Measurements from ENCODE around the gene TCP11. TPM values are rescaled to one million over a fixed set of nuclear protein-coding genes. Genes with fewer than 3 reads are reported as not detected.
A peak's percentile ranks its signal among the peaks of the same experiment; 100 is the strongest.

The TCP11 gene
- total and polyA plus RNA-seq, 2 of the 13 experiments (the other 11 are each of a cell fraction or from before 2014, with no cell fraction given) = 0.04 TPM; not detected in 1

- no peak for TF ChIP-seq ZNF280D (CRISPR knock-in tag; IDR thresholded peaks at IDR 0.05)
These were observed 25.0 kb upstream of the TCP11 start (continued) for GRCh38 chr6:35166116-35166515.

GRCh38 chr6:35165630-35166071 is 24.5 kb upstream of the TCP11 start:
- Histone ChIP-seq H3K9ac (ENCODE audit: insufficient read depth, low read depth, low read length) (no peak overlapping the region), H3K4me2 (ENCODE audit: low read depth, low read length) (peak overlapping the region; percentile 60), H3K36me3 (replicated peaks in 1 of 2; ENCODE audit: control insufficient read depth in 1 of 2, insufficient read depth in 2 of 2, low read length in 2 of 2) (no peaks in the 10 kb centered on the region), H2AFZ (ENCODE audit: low read length) (no peak overlapping the region), H3K4me3 (replicated peaks in 1 of 3; ENCODE audit: insufficient read depth in 1 of 3, low read depth in 2 of 3, low read length in 3 of 3) (0 out of 6 replicates have a peak overlapping the region, but pooled peaks of 2 of the 3 experiments have one; percentile 3 to 4), H3K9me3 (ENCODE audit: low read length) (0 out of 2 replicates have a peak, but pooled peaks cover 4% of the 10 kb centered on the region), H3K4me1 (ENCODE audit: insufficient read depth, low read length) (peaks cover 64% of the 10 kb centered on the region), H3K27me3 (ENCODE audit: control insufficient read depth in 1 of 2, insufficient read depth in 2 of 2, low read length in 2 of 2) (peaks cover 0 to 5% of the 10 kb centered on the region in 2 experiments; a peak in 2 of 5 replicates), H3K27ac (ENCODE audit: extremely low read length, insufficient read depth, low read length) (no peak overlapping the region), H3K79me2 (ENCODE audit: insufficient read depth, low read length) (no peaks in the 10 kb centered on the region), H4K20me1 (ENCODE audit: insufficient read depth, low read length) (no peaks in the 10 kb centered on the region)
- ChIA-PET CTCF (ENCODE audit: low intra/inter-chr PET ratio, low total read pairs) (no interaction called here), POLR2A (no interaction called here)
- no TSS peak for BruUV-seq (replicated peaks)
- intact Hi-C loops (cut with micrococcal nuclease; ENCODE audit: unreplicated experiment) = no loop called here
- WGBS (ENCODE audit: low lambda C conversion rate) = 52% methylated on average over 2 of the region's 2 CpGs
- FAIRE-seq (no peak), ATAC-seq (peak; percentile 39), DNase-seq (ENCODE audit: low spot score) (peak; percentile 52)
- in situ Hi-C loops (cut with HindIII; ENCODE audit: extremely low pct_ligation_motif_present, low pct_unique_long_range_greater_than_20kb) = no loop called here
- TF ChIP-seq POLR2AphosphoS5 (IDR thresholded peaks at IDR 0.05; ENCODE audit: low read depth, low read length) = no peak
- peak; percentile 36; the same call in 1 of the 2 replicates for TF ChIP-seq FOXK1 (CRISPR knock-in tag; IDR thresholded peaks at IDR 0.05; ENCODE audit: borderline replicate concordance, low read depth)
- TF ChIP-seq FOSL2 (CRISPR knock-in tag; IDR thresholded peaks at IDR 0.05) = 0 out of 2 replicates have a peak, but pooled peaks have one; percentile 26
- no peak for TF ChIP-seq ARNTL (CRISPR knock-in tag; IDR thresholded peaks at IDR 0.05)
- 0 out of 2 replicates have a peak, but pooled peaks have one; percentile 18 for TF ChIP-seq HOMEZ (CRISPR knock-in tag; IDR thresholded peaks at IDR 0.05; ENCODE audit: low read depth)
- TF ChIP-seq TEF (CRISPR knock-in tag; IDR thresholded peaks at IDR 0.05) = no peak
- peak in 1 of 2 experiments; percentile 56; a peak in 1 of 4 replicates for TF ChIP-seq ATF4 (CRISPR knock-in tag; IDR thresholded peaks at IDR 0.05)
- TF ChIP-seq FOXP1 (IDR thresholded peaks at IDR 0.05) = no peak
- TF ChIP-seq FOXP1 (CRISPR knock-in tag; IDR thresholded peaks at IDR 0.05) = peak; percentile 88
- TF ChIP-seq BATF2 (CRISPR knock-in tag; IDR thresholded peaks at IDR 0.05) = no peak
- TF ChIP-seq ELF1 (CRISPR knock-in tag; IDR thresholded peaks at IDR 0.05) = peak; percentile 55; the same call in 1 of the 2 replicates
- TF ChIP-seq MIER3 (CRISPR knock-in tag; IDR thresholded peaks at IDR 0.05; ENCODE audit: borderline replicate concordance) = 0 out of 2 replicates have a peak, but pooled peaks have one; percentile 46
- no peak for TF ChIP-seq ZBTB14 (CRISPR knock-in tag; IDR thresholded peaks at IDR 0.05)
- no peak for TF ChIP-seq HHEX (CRISPR knock-in tag; IDR thresholded peaks at IDR 0.05)

Data from HepG2 (cell line).